T-helper 22 cell (primary cell): ENCODE results near the gene TMEM151A.

Experiments
- DNase-seq: peaks from one replicate; pipeline ENCODE4 v3.0.0-alpha.2; 2020; ENCODE audit warnings: low read depth

TMEM151A gene

GRCh38 chr11:66322732-66323427, 31.2 kb downstream of the TMEM151A start:
- no peak for DNase-seq

- DNase-seq = no peak
These were observed 32.0 kb downstream of the TMEM151A start for GRCh38 chr11:66323684-66324083.

GRCh38 chr11:66324664-66325063, 33.0 kb downstream of the TMEM151A start:
- DNase-seq = no peak

- no peak for DNase-seq
These were observed 33.6 kb downstream of the TMEM151A start for GRCh38 chr11:66325263-66325671.

- DNase-seq = no peak
These were observed 34.8 kb downstream of the TMEM151A start for GRCh38 chr11:66326261-66327111.

- DNase-seq = no peak
These were observed 35.7 kb downstream of the TMEM151A start for GRCh38 chr11:66327171-66328030.

GRCh38 chr11:66328031-66328301, 36.3 kb downstream of the TMEM151A start:
- no peak for DNase-seq

- peak; percentile 47 for DNase-seq
These were observed 36.8 kb downstream of the TMEM151A start for GRCh38 chr11:66328302-66329144.

- DNase-seq = no peak
These were observed 37.5 kb downstream of the TMEM151A start for GRCh38 chr11:66329165-66329673.

- no peak for DNase-seq
These were observed 39.2 kb downstream of the TMEM151A start for GRCh38 chr11:66330931-66331330.

- DNase-seq = no peak
These were observed 40.1 kb downstream of the TMEM151A start for GRCh38 chr11:66331542-66332370.

GRCh38 chr11:66332371-66333219, 40.9 kb downstream of the TMEM151A start:
- no peak for DNase-seq

GRCh38 chr11:66333220-66333877, 41.7 kb downstream of the TMEM151A start:
- DNase-seq = no peak

GRCh38 chr11:66333896-66334604, 42.4 kb downstream of the TMEM151A start:
- no peak for DNase-seq

GRCh38 chr11:66334605-66335442, 43.1 kb downstream of the TMEM151A start:
- DNase-seq = no peak

- no peak for DNase-seq
These were observed 44.0 kb downstream of the TMEM151A start for GRCh38 chr11:66335531-66336233.
